Measurements from ENCODE around the gene DDX23. TPM values are rescaled to one million over a fixed set of nuclear protein-coding genes. Genes with fewer than 3 reads are reported as not detected.

DDX23 gene
- total RNA-seq, 1 experiment from 2014 or later, result 80.8 TPM

GRCh38 chr12:48822139-48822538 is 29.8 kb downstream of the DDX23 start:
- Mint-ChIP-seq H3K27me3 (ENCODE audit: unreplicated experiment) (no peaks in the 10 kb centered on the region), H3K9me3 (ENCODE audit: low read depth, unreplicated experiment) (no peaks in the 10 kb centered on the region), H3K27ac (ENCODE audit: unreplicated experiment) (no peak overlapping the region), H3K4me3 (ENCODE audit: low read depth, unreplicated experiment) (no peak overlapping the region), H3K36me3 (ENCODE audit: insufficient read depth, unreplicated experiment) (peaks cover 21% of the 10 kb centered on the region), H3K4me1 (ENCODE audit: low read depth, unreplicated experiment) (no peaks in the 10 kb centered on the region)
- BruUV-seq (replicated peaks), result no TSS peak
- DNase-seq, result no peak
- intact Hi-C loops (cut with micrococcal nuclease; ENCODE audit: unreplicated experiment), result no loop called here
- TF ChIP-seq CTCF (IDR thresholded peaks at IDR 0.05; ENCODE audit: unreplicated experiment), result no peak
- CTCF ChIA-PET, result interaction anchor here (0.7 kb wide), 1 partner anchor 214 kb away, joined by 3 read pairs; no protein-coding TSS in a partner anchor

GRCh38 chr12:48819986-48820725 is 31.8 kb downstream of the DDX23 start:
- Mint-ChIP-seq H3K27me3 (ENCODE audit: unreplicated experiment) (peaks cover 13% of the 10 kb centered on the region), H3K36me3 (ENCODE audit: insufficient read depth, unreplicated experiment) (peaks cover 34% of the 10 kb centered on the region), H3K27ac (ENCODE audit: unreplicated experiment) (no peak overlapping the region), H3K4me1 (ENCODE audit: low read depth, unreplicated experiment) (peaks cover 11% of the 10 kb centered on the region), H3K4me3 (ENCODE audit: low read depth, unreplicated experiment) (no peak overlapping the region), H3K9me3 (ENCODE audit: low read depth, unreplicated experiment) (no peaks in the 10 kb centered on the region)
- DNase-seq, result no peak
- BruUV-seq (replicated peaks), result no TSS peak
- CTCF ChIA-PET, result interaction anchor here (1.1 kb wide), 1 partner anchor 42 kb away, joined by 3 read pairs; no protein-coding TSS in a partner anchor
- no peak for TF ChIP-seq CTCF (IDR thresholded peaks at IDR 0.05; ENCODE audit: unreplicated experiment)
- intact Hi-C loops (cut with micrococcal nuclease; ENCODE audit: unreplicated experiment), result no loop called here

- BruUV-seq (replicated peaks), result no TSS peak
Observed at GRCh38 chr12:48818831-48819590, 33.0 kb downstream of the DDX23 start.

More at GRCh38 chr12:48818831-48819590, 33.0 kb downstream of the DDX23 start:
- Mint-ChIP-seq H3K27me3 (ENCODE audit: unreplicated experiment) (peaks cover 13% of the 10 kb centered on the region), H3K4me1 (ENCODE audit: low read depth, unreplicated experiment) (peaks cover 11% of the 10 kb centered on the region), H3K9me3 (ENCODE audit: low read depth, unreplicated experiment) (no peaks in the 10 kb centered on the region), H3K27ac (ENCODE audit: unreplicated experiment) (no peak overlapping the region), H3K36me3 (ENCODE audit: insufficient read depth, unreplicated experiment) (peaks cover 46% of the 10 kb centered on the region), H3K4me3 (ENCODE audit: low read depth, unreplicated experiment) (peak overlapping the region; percentile 76)
- TF ChIP-seq CTCF (IDR thresholded peaks at IDR 0.05; ENCODE audit: unreplicated experiment), result no peak
- CTCF ChIA-PET, result no interaction called here
- intact Hi-C loops (cut with micrococcal nuclease; ENCODE audit: unreplicated experiment), result no loop called here
- DNase-seq, result peak; percentile 57
